G401 (cell line): ENCODE measurements around the gene CUTA. TPM values are rescaled to one million over a fixed set of nuclear protein-coding genes. Genes with fewer than 3 reads are reported as not detected.

Source experiments
- DNase-seq: peaks from one replicate; pipeline ENCODE4 v3.0.0-alpha.2; 2015; ENCODE audit warnings: low spot score
- in situ Hi-C: cut with HindIII; loops from 2 replicates; pipeline ENCODE4 v1.10.0; 2016; ENCODE audit warnings: low sequenced_read_pairs, mixed read lengths
- total RNA-seq: library from RNA; depleted of rRNA; stranded (reverse); fragments of >200 nt; shearing (Covaris generic); gene quantifications from 2 replicates; pipeline ENCODE4 v1.2.3, GENCODE V29; 2014

Gene CUTA
- total RNA-seq, 1 experiment from 2014 or later = 304 TPM

- in situ Hi-C loops = no loop called here
- DNase-seq = peak; percentile 65
These were observed 8.0 kb upstream of the CUTA start for GRCh38 chr6:33425668-33426577.

- in situ Hi-C loops = no loop called here
- DNase-seq = no peak
These were observed 7.2 kb upstream of the CUTA start for GRCh38 chr6:33424855-33425667.

- DNase-seq = no peak
- in situ Hi-C loops = no loop called here
These were observed 5.9 kb upstream of the CUTA start for GRCh38 chr6:33423777-33424176.

DNA sequence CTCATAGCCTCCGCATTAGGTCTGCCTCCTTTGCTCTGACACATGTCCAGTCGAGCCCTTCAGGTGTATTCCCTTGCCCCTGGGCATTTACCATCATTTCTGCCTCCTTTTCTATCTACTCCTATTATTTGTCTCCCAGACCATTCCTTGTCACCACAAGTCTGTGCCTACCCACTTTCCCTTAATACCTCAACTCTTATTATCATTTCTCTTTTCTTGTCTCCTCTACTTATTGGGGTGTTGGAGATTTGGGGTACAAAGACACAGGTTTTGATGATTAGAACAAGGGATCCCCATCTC, 3.4 kb upstream of the CUTA start:
- in situ Hi-C loops = no loop called here
- no peak for DNase-seq

DNA sequence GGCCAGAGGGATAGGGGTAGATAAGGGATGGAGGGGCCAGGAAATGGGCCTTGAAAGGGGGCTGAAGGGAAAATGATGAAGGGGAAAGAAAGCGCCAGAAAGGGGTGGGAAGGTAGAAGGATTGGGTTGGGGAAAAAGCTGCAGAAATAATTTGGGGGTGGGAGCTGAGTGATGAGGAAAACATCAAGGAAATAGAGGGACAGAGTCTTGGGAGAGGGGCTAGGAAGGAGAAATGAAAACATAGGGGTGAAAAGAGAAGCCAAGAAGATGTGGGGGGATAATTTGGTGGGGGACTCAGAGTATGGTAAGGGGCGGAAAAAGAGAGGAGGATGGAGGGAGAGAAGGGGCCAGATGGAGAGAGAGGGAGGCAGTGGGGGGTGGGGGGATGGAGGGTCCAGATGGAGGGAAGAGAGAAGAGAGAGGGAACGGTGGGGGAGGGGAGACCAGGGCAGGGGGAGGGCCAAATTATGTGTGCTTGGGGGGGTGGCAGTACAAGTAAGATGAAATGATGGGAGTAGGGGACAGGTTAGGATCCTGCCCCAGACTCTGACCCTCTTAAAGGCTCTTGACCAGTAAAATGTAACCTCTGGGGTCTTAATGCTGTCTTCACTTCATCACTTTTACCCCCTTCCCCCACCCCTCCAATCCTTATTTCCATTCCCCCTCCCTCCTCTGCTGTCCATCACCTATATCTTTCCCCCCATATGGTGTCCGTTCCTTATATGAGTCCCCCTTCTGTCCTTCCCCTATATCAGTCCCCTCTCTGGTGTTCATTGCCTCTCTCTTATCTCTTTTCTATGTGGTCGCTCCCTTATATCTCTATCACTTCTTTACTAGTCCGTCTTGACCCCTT, 2.8 kb upstream of the CUTA start:
- in situ Hi-C loops = no loop called here
- DNase-seq = peak; percentile 51

GRCh38 chr6:33419580-33420490, 1.9 kb upstream of the CUTA start, which contains the start of gene SYNGAP1:
Gene SYNGAP1 (plus strand): TSS chr6:33420065. CDS start chr6:33420265, 200 bp downstream.
- DNase-seq = peak; percentile 76
- in situ Hi-C loops = no loop called here

DNA sequence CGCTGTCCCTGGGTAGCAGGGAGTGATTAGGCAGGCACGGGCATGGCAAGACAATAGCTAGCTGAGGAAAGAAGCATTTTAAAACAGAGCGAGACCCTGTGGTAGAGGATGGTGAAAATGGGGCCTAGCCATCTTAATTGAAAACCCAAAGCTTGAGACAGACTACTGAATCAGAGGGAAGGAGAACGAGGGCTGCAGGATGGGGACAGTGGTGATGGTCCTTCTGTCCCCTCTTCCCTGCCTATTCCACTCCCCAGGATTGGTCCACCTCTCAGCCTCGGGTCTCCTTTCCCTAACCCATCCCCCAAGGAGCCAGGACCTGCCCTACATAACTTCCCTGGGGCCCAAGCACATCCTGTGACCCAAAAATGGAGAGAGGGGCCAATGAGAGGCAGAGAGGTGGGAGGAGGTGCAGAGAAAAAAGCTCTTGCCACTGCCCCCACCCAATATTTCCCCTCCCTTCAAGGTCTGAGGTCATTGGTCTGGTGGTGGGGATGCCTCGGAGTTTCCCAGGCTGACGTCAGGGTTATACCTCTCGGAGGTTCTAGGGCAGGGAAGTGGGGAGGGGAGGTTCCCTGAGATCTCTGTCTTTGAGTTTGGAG, 884 bp upstream of the CUTA start:
- in situ Hi-C loops = no loop called here
- DNase-seq = peak; percentile 71

DNA sequence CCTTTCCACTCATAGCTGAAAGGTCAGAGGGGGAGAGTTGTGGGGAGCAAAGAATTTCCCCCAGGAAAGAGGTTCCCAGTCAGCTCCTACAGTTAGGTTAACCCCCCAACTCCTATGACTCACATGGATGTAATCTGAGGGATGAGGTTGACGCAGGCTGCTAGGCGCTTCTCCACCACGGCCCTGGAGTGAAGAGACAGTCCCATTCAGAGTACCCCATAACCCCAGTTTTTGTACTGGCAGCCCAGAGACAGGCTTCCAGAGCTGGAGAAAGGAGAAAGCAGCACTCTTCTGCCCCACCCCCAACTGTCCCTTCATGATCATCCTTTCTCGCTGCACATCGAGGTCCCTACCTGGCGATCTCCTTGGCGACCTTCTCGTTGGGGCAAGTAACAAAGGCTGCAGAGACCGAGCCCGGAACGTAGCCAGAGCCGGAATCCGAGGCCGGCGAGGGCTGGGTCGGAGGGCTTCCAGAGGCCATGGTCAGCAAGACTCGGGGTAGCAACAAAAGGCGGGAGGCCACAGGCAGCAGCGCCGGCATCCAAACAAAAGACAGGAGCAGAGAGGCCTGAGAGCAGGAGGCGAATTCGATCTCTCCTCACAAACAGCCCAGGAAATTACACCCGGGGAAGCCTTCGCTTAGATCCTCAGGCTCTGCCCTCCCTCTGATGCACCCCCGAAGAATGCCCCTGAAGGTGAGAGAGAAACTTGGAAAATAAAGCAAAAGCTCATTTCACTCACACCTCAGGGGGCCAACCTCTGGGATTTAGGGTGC, 592 bp downstream of the CUTA start:
- in situ Hi-C loops = no loop called here
- DNase-seq = no peak

- in situ Hi-C loops = no loop called here
- DNase-seq = no peak
These were observed 1.4 kb downstream of the CUTA start for GRCh38 chr6:33416386-33417127.

DNA sequence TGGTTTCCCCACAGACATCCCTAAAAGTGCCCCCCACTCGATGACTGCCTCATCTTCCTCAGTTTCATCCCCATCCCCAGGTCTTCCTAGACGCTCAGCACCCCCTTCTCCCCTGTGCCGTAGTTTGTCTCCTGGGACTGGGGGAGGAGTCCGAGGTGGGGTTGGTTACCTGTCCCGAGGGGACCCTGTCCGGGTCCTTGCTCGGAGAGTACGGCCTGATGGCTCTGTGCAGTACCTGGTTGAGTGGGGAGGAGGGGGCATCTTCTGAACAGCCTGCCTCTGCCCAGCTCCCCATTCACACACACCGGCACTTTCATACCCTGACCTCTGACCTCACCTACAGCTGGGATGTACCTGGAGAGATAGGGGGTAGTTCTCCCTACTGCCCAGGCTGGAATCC, 2.1 kb downstream of the CUTA start:
- DNase-seq = no peak
- in situ Hi-C loops = no loop called here

DNA sequence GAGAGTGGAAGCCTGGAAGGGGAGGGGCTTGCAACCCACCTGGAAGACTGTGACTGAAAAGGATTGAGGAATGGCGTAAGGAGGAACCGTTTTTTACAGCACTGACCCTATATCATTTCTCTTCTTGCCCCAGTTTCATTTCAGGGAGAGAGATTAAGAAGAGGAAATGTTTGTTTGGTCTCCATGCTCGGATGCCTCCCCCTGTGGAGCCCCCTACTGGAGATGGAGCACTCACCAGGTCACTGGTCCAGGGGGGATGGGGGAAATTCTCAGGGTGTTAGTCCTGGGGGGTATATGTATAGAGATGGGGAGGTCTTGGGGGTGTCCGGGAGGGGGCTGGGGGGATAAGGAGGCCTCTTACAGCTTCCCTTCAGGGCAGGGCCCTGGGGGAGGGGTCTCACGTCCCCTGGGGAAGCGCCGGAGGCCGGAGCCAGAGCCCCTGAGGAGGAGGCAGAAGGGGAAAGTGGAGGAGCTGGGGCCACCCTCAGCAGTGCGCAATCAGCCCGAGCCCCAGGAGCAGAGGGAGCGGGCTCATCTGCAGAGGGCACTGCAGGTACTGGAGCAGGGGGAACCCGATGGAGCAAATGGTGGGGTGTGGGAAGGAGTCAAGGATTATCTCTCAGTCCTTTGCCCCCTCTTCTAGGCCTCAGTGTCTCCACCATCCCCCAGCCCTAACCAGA, 3.2 kb downstream of the CUTA start:
- DNase-seq = no peak
- in situ Hi-C loops = no loop called here

GRCh38 chr6:33413241-33414120, 4.4 kb downstream of the CUTA start:
- DNase-seq = no peak

GRCh38 chr6:33412140-33413009, 5.5 kb downstream of the CUTA start:
- in situ Hi-C loops = no loop called here

More at GRCh38 chr6:33413241-33414120, 4.4 kb downstream of the CUTA start:
- in situ Hi-C loops = no loop called here

GRCh38 chr6:33411632-33412005, 6.3 kb downstream of the CUTA start:
- in situ Hi-C loops = no loop called here
- DNase-seq = no peak

More at GRCh38 chr6:33412140-33413009, 5.5 kb downstream of the CUTA start:
- no peak for DNase-seq
